DMS153 treated with DMSO at 0.1 percent for 48 hours (cell line): ENCODE measurements around the gene BEAN1.

Experiments used
- DNase-seq: peaks from one replicate; lab custom pipeline; 2025; ENCODE audit not compliant: unreplicated experiment; lab: John Stamatoyannopoulos, UW

BEAN1 gene

DNA sequence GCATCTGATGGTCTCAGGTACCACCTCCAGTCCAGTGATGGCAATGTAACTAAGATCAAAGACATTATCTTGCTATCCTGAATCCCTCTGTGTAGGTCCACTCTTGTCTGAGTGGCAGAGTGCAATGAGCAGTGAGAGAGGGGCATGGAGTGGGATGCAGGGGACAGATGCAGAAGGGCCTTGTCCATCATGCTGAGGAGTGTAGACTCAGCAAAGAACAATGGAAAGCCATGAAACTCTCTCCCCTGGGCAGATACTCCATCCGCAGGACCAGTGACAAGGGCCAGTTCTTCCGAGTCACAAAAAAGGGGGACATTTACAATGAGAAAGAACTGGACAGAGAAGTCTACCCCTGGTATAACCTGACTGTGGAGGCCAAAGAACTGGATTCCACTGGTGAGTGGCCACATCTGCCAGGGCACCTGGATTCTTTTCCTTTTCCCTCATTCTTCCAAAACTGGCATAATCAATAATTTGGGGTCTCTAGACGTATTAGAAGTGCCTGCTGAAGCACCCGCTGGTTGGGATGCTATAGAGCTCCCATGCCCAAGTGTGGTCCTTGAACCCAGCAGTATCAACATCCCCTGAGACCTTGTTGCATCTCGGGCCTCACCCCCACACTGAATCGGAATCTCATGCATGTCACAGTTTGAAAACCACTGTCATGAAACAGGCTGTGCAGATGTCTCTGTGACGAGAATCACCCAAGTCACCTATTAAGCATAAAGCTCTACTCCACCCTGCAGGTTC is 31.1 kb upstream of the BEAN1 start:
- DNase-seq, result no peak

DNA sequence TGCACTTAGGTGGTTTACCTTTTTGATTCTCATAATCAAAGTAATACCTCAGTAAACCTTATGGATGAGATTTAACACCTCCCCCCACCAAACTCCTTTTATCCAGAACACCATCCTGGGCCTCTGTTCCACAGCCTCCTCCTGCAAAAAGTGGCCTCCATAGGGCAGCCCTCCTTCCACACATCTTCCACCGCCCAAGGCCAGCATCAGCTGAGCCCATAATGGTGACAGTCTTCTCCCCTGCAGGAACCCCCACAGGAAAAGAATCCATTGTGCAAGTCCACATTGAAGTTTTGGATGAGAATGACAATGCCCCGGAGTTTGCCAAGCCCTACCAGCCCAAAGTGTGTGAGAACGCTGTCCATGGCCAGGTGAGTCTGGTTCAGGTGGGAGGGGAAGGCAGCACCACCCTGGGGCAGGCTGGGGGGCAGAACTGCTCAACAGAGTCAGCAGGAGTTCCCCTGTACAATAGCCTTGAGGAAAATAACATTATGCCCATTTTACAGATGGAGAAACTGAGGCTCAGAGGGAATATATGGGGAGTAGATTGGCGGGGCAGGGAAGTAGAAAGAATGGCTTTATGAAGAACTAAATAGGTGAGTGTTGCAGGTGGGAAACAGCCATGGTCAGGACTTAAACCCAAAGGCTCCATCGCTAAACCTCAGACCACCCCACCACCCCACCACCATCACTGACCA is 29.2 kb upstream of the BEAN1 start:
- no peak for DNase-seq

DNA sequence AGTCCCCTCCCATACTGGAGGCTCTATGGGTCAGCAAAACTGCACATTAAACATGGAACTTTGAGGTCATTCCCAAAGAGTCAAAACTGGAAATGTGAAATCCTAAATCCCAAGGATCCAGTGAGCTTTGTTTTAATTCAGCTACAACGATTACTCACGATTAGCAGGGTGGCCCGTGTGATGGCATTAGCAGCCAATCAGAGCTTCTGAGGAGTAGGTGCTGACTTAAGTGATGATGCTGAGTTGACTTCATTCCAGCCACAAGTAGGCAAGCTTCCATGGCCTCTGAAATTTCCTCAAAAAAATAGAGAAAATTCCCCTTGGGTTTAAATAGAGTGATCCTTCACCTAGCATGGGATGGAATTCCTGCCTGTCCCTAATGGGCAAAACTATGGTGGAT is 28.1 kb upstream of the BEAN1 start:
- DNase-seq, result no peak

DNA sequence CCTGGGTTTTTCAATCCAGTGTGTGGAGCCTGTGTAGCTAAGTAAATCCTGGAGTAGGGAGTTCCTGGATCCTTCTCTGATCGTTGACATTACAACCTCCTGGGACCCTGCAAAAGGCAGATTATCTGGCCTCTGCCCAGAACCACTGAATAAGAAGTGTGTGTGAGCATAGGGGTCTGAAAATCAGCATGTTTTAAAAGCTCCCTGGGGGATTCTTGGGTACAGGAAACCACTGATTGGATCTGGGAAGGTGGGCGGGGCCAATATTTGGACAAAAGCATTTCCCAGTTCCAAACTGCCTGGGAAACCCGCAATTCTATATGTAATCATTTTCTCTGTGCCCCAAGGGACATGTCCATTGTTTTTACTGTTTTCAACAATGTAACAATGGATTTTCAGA is 27.2 kb upstream of the BEAN1 start:
- DNase-seq, result peak; percentile 45

DNA sequence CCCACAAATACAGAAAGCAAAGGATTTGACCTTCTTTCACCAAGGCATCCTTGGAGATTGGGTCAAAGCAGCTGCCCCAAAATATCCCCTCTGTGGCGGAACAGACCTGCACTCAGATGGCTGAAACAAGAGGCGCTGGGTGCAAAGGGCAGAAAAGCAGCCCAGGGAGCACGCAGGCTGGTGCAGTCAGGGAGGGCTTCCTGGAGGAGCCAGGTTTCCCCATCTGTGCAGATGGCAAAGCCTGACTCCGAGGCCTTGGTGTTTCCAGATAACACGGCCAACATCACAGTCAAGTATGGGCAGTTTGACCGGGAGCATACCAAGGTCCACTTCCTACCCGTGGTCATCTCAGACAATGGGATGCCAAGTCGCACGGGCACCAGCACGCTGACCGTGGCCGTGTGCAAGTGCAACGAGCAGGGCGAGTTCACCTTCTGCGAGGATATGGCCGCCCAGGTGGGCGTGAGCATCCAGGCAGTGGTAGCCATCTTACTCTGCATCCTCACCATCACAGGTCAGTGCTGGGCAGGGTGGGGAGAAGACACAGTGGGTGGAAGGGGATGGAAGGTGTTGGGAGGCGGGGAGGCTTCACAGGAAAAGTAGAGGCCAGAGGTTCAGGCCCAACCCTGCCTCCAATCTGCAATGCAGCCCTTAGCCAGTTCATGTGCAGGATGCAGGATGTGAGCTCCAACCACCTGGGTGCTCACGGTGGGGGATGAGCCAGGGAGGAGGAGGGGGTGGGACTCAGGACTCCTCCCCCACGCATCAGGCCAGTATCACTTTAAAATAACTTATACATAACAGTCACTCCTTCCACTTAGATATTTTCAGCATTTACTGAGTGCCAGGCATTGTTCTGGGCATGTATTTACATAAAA is 26.4 kb upstream of the BEAN1 start:
- DNase-seq, result no peak

DNA sequence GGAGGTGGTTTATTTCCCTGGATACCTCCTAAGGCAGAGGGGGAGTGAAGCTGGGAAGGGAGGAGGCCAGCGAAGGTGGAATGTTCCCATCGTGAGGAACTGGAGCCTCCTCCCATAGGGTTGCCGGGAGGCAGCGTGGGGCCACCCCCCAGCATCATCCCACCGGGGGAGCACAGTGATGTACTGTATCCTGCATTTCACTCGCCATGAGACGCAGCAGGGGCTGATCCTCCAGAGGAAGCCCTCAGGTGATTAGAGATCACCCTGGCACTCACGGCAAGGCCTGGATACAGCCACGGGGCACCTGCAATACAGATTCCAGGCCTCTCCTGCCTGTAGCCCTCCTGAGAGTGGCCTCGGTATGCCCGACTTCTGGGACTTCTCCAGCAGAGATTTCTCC is 25.5 kb upstream of the BEAN1 start:
- DNase-seq, result no peak

DNA sequence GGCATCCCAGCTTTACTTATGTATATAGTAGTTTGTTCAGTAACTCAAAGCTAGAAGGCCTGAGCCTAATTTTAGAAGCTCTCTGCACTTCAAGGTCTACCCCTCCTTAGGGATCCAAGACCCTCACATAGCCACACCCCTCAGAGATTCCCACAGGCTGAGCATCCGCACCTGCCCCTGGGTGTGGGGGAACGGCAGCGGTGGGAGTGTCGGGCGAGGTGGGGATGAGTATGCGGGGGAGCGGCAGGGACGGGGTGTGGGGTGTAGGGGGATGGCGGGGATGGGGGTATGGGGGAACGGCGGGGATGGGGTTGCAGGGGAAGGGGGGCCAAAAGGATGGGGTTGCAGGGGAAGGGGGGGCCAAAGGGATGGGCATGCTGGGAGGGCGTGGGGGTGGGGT is 24.9 kb upstream of the BEAN1 start:
- no peak for DNase-seq

DNA sequence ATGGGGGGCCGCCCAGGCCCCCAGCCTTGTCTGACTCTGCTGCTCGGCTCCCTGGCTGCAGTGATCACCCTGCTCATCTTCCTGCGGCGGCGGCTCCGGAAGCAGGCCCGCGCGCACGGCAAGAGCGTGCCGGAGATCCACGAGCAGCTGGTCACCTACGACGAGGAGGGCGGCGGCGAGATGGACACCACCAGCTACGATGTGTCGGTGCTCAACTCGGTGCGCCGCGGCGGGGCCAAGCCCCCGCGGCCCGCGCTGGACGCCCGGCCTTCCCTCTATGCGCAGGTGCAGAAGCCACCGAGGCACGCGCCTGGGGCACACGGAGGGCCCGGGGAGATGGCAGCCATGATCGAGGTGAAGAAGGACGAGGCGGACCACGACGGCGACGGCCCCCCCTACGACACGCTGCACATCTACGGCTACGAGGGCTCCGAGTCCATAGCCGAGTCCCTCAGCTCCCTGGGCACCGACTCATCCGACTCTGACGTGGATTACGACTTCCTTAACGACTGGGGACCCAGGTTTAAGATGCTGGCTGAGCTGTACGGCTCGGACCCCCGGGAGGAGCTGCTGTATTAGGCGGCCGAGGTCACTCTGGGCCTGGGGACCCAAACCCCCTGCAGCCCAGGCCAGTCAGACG is 24.4 kb upstream of the BEAN1 start:
- DNase-seq, result no peak

DNA sequence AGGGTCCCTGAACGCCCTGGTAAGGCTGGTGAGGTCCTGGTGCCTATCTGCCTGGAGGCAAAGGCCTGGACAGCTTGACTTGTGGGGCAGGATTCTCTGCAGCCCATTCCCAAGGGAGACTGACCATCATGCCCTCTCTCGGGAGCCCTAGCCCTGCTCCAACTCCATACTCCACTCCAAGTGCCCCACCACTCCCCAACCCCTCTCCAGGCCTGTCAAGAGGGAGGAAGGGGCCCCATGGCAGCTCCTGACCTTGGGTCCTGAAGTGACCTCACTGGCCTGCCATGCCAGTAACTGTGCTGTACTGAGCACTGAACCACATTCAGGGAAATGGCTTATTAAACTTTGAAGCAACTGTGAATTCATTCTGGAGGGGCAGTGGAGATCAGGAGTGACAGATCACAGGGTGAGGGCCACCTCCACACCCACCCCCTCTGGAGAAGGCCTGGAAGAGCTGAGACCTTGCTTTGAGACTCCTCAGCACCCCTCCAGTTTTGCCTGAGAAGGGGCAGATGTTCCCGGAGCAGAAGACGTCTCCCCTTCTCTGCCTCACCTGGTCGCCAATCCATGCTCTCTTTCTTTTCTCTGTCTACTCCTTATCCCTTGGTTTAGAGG is 23.5 kb upstream of the BEAN1 start:
- DNase-seq, result no peak

DNA sequence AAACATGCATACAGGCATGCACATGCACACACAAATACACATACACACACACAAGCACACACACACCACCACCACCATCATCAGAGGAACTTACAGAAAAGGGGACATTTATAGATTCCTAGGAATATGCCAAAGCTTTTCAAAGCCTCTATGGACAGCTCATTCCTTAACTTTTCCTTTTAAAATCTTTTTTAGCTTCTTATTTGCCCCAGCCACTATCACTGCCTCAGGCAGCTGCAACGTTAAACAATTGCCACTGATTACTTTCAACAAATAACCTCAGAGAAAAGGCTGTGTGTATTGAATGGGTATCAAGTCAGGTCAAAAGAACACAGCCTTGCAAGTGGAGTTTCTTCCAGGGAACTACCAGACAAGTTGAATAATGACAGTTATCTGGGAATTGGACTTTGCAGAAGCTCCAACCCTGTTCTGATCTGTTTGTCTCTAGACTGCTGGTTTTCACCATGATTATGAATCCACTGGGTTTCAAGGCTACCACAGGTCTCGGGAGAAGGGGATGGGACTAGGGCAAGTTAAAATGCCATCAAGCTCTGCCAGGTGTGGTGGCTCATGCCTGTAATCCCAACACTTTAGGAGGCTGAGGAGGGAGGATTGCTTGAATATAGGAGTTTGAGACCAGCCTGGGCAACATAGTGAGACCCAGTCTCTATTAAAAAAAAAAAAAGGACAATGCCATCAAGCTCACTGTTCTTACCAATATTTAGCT is 21.9 kb upstream of the BEAN1 start:
- no peak for DNase-seq

DNA sequence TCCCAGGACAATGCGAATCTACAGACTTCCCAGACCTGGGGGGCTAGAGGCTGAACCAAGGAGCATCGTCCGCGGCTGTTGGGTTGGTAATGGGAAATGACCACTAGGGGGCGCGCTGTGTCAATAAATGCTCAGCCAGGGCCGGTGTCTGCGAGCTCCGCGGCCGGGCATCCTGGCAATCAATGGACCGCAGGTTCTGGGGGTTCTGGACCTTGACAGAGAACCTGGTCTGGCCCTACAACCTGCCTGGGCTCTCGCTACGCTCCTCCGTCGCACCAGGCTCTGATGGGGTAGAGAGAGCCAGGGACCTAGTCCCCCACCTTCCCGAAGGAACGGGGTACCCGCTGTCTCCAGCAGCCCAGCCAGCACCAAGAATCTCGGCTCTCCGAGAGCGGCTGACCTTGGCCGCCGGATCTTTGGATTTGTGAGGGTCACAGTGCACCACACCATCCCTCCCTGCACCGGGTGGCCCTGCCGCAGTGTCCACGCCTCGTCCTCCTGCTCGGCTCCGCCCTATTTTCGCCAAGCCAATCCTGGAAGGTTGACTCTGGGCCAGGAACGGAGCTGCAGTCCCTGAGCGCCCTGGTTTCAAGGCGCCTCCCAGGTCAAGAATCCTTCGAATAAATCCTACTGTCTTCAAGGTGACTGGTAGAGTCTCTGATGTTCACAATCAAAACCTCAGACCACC is 20.4 kb upstream of the BEAN1 start:
- DNase-seq, result peak; percentile 51

DNA sequence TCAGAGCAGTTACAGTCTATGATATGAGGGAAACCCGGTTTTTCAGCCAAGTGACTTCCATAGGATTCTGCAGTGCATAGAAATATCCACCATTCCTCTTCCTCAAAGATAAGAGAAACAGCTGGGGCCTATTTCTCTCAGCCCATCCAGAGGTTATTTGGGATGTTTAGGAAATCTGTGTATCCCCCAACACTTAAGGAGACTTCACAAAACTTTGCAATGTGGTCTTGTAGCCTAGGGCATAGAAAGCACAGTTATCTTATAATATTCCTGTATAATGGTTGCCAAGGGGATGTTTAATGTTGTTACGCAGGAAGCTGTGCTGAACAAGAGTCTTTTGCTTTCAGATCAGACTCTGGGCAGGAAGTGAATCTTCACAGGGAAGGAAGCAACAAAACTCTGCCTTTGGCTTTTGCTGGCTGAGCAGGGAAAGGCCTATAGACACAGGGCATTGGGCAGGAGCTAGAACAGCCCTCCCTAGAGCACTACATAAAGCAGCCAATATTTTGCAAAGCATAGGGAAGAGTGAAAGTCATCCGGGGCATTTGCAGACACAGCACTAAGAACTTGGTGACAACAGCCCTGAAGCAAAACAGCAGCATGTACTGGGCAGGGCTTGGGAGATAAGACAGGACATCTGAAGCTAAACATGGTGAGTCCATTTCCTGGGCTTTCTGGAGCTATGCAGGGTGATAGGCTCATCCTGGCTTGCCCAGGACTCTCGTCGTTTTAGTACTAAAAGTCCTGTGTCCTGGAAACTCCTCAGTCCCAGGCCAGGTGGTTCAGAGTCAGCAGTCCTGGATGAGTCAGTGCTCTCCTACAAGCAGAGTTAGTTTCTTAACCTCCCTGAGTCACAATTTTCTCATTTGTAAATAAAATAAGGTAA is 18.7 kb upstream of the BEAN1 start:
- DNase-seq, result peak; percentile 18

DNA sequence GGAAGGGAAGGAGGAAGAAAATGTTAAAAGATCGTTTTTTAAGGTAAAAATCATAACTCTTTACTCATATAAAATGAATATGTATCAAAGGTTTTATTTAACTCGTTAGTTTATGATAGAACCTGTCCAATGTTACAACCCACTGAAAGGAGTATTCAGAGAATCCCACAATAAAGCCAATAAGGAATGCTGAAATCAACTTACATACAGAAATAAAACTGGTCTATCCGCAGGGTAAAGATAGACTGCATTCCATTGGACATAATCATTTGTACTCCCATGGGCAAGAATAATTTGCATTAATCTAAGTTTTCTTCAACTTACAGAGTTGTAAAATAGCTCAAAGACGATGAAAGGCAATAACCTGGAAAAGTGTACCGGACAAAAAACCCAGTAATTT is 17.9 kb upstream of the BEAN1 start:
- no peak for DNase-seq

DNA sequence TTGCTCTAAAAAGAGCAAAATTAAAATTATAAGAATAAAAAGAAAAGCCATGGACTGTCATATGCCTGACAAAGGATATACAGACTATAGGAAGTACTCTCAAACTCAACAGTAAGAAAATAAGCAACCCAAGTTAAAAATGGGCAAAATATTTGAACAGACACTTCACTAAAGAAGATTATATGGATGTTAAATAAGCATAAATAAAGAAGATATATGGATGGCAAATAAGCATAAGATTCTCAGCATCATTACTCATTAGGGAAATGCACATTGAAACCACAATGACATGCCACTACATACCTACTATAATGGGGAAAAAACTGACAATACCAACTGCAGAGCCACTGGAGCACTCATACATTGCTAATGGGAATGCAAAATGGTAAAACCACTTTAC is 14.9 kb upstream of the BEAN1 start:
- DNase-seq, result no peak

DNA sequence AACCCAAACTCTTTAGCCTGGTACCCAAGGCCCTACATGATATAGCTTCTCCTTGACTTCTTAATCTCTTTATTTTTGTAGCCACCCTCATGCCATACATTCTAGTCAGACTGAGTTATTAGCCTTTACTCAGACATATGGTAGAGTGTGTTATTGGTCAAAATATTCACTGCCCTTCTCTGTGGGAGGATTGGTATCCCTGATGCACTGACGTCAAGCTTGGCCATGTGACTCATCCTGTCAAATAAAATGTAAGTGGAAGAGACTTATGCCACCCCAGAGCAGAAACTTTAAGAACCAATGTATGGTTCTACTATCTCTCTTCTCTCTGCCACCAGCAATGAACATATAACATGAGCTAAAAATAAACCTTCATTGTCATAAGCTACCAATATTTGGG is 12.2 kb upstream of the BEAN1 start:
- DNase-seq, result no peak

DNA sequence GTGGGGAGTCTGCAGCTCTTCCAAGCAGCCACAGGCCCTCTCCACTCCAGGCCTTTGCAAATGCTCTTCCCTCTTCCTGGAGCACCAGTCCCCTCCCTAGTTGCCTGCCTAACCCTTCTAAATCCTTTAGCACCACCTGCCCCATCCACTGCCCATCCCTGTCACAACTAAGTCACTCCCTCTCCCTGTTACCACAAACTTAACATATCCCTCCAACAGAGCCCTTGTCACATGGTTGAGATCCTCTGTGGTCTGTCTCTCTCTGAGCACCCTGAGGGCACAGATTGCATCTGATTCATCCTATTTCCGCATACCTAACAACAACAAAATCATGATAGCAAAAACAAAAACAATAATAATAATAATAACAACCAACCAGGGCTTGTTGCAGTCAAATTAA is 11.0 kb upstream of the BEAN1 start:
- DNase-seq, result no peak

DNA sequence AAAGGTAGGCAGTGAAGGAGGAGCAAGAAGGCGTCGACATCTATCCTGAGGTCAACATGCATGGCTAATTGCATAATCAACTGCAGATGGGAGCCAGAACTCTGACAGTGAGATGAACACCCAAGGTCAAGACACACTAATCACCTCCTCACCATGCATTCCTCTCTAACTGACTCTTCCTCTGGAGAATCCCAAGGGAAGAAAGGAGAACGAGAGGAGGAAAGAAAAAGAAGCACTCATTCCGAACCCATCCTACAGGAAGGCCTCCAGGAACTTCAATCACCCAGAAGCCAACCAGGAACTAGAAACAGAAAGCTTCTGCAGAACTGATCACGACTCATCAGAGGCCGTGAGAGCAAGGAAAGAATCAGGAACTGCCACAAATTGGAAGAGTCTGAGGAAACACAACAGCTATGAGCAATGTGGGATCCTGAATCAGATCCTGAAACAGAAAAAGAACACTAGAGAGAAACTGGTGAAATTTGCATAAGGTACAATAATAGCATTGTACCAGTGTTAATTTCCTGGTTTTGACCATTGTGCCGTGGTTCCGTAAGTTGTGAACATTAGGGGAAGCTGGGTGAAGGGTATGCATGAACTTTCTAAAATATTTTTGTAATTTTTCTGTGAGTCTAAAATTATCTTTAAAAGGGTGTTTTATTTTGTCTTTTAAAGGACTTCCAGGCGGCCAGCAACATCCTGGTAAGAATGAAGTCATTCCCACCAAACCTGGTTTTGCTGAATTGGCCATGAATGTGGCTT is 10.0 kb upstream of the BEAN1 start:
- no peak for DNase-seq
